Inflammatory macrophage (primary cell): ENCODE measurements around the gene C19orf12.

ENCODE experiments used
- DNase-seq, 2 donors: peaks; one replicate each; pipeline ENCODE4 v3.0.0-alpha.2; 2020 to 2022
- total RNA-seq, 18 experiments: gene quantifications; one replicate each; lab custom pipeline; 2026; ENCODE audit warnings: mixed read lengths in 6 of 18, inconsistent platforms in 2 of 18; lab: John Stamatoyannopoulos, UW

C19orf12 gene
- total RNA-seq, result 19.3 to 64.2 (median 30.6) reads per million in 18 experiments

DNA sequence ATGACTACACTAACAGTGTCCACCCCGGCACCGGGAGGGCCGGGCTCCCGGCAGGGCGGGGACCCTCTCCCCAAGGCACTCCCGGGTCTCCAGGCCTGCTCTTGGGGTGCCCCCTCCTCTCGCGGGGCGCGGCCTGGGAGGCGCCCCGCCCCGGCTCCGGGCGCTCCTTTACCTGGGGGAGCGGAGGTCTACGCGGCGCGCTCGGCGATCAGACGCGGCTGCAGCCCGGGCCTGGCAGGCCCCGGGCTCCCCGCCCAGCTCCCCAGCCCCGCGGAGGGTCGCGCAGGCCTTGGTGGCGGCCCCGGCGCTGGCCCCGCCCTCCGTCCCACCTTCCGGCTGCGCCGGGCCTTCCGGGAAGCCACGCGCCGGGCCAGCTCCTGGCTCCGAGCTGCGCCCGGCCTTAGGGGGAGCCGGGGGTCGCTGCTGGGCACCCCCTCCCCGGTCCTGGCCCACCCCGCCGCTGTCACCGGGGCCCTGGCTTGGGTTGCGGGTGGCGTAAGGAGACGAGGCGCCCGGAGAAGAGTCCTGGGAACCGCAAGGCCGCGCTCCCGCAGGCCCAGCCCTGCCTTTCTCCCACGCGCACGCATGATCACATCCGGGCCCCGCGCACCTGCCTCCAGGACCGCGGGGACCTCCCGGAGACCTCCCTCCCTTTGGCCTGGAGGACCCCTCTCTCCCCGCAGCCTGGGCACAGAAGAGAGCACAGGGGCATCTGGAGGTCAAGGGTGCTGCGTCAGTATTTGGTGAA lies at the start of gene C19orf12:
Gene C19orf12, minus strand, starts transcription at position 309 of the 748 bp plus-strand sequence. CDS start 6,848 bp downstream, outside the sequence.
- DNase-seq, result peak; percentile 36 to 57

GRCh38 chr19:29764361-29764760 lies 49.3 kb upstream of the C19orf12 start:
- DNase-seq, result no peak

GRCh38 chr19:29763196-29763595 lies 48.1 kb upstream of the C19orf12 start:
- no peak for DNase-seq

- DNase-seq, result no peak
Measured at GRCh38 chr19:29761575-29762232, 46.6 kb upstream of the C19orf12 start.

DNA sequence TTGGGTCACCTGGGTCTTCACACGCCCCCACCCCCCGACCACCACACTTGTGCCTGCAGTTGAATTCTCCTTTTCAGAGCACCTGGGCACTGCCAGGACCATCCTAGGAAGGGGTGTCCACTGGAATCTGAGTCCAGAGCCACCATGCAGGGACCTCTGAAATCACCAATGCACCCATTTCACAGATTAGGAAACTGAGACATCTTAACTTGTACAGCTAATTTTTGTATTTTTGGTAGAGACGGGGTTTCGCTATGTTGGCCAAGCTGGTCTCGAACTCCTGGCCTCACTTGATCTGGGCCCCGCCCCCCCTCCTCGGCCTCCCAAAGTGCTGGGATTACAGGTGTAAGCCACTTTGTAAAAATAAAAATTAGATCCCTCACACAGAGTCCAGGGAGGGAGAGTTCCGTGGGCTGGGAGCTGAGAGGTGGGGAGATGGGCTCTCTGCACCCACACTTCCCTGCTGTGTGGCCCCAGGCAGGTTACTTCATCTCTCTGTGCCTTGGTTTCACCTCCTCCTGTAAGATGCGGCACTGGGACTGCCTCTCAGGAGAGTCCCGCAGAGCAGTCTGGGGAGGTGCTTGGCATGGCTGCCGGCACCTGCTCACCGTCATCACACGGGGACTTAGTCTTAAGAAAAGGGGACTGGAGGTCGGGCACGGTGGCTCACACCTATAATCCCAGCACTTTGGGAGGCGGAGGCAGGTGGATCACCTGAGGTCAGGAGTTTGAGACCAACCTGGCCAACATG lies 45.9 kb upstream of the C19orf12 start:
- DNase-seq, result no peak

- DNase-seq, result no peak
Measured at GRCh38 chr19:29759359-29759758, 44.3 kb upstream of the C19orf12 start.

GRCh38 chr19:29758863-29759262 lies 43.8 kb upstream of the C19orf12 start:
- DNase-seq, result no peak

GRCh38 chr19:29757551-29757950 lies 42.5 kb upstream of the C19orf12 start:
- DNase-seq, result no peak

GRCh38 chr19:29753934-29754305 lies 38.9 kb upstream of the C19orf12 start:
- DNase-seq, result no peak

- DNase-seq, result no peak
Measured at GRCh38 chr19:29753190-29753933, 38.3 kb upstream of the C19orf12 start.

- DNase-seq, result no peak
Measured at GRCh38 chr19:29752450-29753025, 37.5 kb upstream of the C19orf12 start.

DNA sequence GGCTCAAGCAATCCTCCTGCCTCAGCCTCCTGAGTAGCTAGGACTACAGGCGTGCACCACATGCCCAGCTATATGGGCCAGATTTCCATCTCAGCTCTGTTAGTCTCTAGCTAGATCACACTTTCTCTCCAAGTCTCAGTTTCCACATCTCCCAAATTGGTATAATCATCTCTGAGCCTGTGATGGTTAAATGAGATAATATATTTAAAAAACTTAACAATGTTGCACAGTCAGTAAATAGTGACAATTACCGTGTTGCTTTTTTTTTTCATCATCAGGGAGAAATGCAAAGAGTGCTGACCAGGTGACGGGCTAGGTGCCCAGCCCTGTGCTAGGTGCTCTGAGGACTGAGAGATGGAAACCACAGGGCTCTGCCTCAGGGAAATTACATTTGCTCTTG lies 36.9 kb upstream of the C19orf12 start:
- no peak for DNase-seq

DNA sequence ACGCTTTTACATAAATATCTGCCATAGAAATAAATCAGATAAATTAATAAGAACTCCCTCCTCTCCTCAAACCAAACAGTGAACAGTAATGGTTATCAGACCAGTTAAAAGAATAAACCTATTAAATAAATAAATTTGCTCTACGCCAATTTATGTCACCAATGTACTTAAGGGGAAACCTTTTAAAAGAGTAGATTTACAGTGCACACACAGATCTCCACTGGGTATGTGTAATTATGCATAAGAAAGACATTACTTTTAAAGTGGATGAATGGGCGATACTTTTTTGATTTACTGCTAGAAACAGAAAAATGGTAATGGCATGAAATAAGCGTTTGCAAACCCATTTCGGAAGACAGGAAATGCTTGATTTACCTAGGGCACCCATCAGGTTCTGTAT lies 34.9 kb upstream of the C19orf12 start:
- no peak for DNase-seq

GRCh38 chr19:29748996-29749849 lies 34.2 kb upstream of the C19orf12 start:
- no peak for DNase-seq

GRCh38 chr19:29745253-29745652 lies 30.2 kb upstream of the C19orf12 start:
- no peak for DNase-seq

- DNase-seq, result no peak
Measured at GRCh38 chr19:29743681-29744080, 28.6 kb upstream of the C19orf12 start.

GRCh38 chr19:29741776-29742175 lies 26.7 kb upstream of the C19orf12 start:
- no peak for DNase-seq

- DNase-seq, result no peak
Measured at GRCh38 chr19:29741226-29741625, 26.2 kb upstream of the C19orf12 start.

- no peak for DNase-seq
Measured at GRCh38 chr19:29737461-29738000, 22.5 kb upstream of the C19orf12 start.

- DNase-seq, result no peak
Measured at GRCh38 chr19:29735829-29736228, 20.8 kb upstream of the C19orf12 start.

DNA sequence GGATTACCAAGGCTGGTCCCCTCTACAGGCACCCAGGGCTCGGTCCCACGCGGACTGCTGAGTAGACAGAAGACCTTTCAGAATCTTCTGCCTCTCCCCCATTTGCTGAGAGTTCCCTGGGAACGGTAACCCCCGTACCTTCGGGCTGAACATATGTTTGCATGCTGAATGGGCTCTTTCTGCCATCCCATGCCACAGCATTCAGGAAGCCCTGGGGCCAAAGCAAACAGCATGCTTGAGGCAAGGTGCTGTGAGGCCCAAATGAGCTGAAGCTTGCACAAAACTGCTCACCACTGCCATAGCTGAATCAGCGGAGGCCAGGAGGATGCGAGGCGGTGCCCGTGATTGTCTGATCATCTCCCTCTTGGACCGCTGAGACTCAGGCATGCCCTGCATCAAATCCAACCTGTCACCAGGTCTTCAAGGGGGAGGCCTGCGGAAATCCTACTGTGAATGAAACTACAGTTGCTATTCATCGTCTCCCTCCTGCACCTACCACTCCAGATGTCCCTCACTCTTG lies 16.3 kb upstream of the C19orf12 start:
- no peak for DNase-seq
